GM19372 (cell line): ENCODE measurements around the gene NHLRC4.
"Not testable (repeated sequence)": the region's sequence is repeated elsewhere in the genome, so short reads cannot be mapped to it uniquely, and the experiment has no call there.

Experiments used
- ATAC-seq: cut with Tn5 transposase; IDR thresholded peaks from one replicate; pipeline ENCODE4 v1.9.1; 2021; ENCODE audit warnings: mild to moderate bottlenecking, low read depth, moderate library complexity; ENCODE audit not compliant: unreplicated experiment

NHLRC4 gene

GRCh38 chr16:595094-595528 is 28.3 kb downstream of the NHLRC4 start:
- ATAC-seq: no peak

DNA sequence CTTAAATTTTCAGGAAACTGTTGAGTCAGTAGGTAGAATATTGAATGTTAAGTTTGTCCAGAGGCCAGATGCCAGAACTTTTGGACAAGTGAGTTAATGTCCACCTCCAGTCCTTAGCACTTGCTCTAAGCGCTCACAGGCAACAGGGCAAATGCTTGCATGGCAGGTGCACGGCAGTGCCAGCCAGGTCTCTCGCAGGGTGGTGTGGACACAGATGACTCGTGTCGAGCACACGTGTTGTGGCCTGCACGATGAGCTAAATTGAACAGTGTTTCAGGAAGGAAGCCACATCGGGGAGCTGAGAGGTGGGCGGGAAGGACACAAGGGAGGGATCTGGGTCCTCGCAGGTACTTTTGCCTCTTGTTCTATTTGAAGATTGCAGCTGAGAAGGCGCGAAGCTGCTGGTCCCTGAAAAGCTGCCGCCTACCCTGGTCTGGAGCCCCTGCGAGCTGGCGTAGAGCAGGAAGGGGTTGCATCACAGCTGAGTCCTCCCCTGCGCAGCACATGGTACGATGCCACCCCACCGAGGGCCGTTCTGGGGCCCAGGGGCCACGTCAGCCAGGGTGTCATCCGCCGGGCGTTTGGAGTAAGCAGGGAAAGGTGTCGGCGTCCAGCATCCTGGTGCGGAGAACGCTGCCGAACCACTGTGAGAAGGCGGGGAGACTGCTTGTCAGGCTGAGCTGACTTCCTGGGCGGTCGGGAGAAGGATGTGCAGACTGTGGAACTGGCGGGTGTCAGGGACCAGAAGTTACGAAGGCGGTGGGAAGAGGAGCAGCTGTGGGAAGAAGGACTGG is 29.3 kb downstream of the NHLRC4 start:
- ATAC-seq: no peak

DNA sequence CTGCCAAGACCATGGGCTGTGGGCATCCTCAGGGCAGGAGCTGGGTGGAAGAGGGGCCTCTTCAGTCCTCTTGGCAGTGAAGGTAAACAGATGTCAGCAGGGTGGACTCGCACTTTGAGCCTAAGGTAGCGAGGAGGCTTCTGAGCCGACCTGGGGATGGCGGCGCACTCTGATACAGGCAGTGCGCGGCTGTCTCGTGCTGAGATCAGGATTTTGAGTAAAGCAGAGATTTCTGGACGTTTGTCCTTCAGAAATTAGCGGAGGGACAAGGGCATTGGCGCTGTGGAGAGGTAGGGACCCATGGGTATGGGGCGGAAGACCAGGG is 29.9 kb downstream of the NHLRC4 start:
- ATAC-seq: no peak

GRCh38 chr16:597655-598054 is 30.9 kb downstream of the NHLRC4 start:
- ATAC-seq: not testable (repeated sequence)

DNA sequence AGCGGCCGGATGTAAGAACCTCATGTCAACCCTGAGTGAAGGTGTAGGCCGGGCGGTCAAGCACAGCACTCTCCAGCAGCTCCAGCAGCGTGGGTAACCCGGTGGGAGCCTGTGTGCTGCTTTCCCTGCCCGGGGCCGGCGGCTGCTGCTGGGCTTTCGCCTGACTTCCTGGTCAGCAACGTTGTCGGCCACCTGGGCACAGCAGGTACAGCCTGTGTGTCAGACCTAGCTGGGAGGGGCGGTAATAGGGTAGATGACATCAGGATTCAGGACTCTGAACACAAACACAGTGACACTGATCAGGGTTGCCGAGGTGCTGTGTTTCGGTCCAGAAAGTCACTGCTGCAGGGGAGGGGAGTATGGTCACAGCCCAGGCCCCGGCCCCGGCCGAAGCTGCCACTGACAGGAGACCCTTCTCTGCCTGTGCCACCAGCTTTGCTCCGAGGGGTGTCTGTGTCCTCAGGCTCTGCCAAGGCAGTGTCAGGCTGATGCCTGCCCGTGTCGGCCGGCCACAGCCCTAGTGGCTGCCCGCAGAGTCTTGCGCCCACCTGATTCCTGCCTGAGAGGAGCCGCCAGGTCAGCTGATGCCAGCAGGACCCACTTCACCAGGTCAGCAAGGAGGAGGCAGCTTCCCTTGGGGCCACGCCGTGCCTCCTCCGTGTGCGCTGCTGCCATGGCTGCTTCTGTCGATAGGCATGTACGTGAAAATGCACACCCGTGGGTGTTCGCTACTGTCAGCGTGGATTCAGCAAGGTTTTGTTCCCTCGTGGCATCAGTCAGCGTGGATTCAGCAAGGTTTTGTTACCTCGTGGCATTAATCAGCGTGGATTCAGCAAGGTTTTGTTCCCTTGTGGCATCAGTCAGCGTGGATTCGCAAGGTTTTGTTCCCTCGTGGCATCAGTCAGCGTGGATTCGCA is 32.3 kb downstream of the NHLRC4 start:
- ATAC-seq: no peak

GRCh38 chr16:600781-601180 is 34.0 kb downstream of the NHLRC4 start:
- ATAC-seq: no peak

DNA sequence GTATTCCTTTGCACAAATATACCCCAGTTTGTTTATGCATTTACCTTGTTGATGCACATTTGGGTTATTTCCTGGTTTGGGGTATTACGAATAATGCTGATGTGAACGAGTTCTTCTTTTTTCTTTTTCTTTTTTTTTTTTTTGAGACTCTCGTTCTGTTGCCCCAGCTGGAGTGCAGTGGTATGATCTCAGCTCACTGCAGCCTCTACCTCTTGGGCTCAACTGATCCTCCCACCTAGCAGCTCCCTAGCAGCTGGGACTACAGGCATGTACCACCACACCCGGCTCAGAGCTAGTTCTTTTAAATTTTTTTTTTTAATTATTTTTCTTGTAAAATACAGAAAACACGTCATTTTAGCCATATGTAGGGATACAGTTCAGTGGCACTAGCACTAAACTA is 37.1 kb downstream of the NHLRC4 start:
- ATAC-seq: no peak

- ATAC-seq: no peak
Measured at GRCh38 chr16:606656-607307, 40.0 kb downstream of the NHLRC4 start.

DNA sequence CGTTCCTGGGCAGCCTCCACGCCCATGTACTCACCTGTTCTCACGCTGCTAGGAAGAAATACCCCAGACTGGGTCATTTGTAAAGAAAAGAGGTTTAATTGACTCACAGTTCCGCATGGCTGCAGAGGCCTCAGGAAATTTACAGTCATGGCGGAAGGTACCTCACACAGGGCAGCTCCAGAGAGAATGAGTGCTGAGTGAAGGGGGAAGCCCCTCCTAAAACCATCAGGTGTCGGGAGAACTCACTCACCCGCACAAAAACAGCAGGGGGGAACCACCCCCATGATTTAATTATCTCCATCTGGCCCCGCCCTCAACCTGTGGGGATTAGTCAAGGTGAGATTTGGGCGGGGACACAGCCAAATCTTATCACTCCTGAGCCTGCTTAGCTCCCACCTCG is 41.2 kb downstream of the NHLRC4 start:
- ATAC-seq: no peak

DNA sequence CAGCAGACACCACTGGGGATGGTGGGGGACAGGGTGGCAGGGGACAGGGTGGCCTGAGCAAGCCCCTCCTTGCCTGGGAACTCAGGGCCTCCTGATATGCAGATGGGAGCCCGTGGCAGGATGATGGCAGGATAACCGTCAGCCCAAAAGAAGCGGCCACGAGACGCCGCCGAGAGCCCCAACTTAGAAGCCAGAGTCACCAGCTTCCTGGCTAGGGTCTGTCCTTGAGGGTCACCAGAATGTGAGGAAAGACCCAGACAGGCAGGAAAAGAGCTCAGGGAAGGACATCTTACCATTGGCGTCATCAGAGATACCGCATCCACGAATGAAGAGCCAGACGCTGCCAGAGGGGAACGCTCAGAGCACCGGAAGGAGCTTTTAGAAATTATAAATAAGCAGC is 42.5 kb downstream of the NHLRC4 start:
- ATAC-seq: no peak

DNA sequence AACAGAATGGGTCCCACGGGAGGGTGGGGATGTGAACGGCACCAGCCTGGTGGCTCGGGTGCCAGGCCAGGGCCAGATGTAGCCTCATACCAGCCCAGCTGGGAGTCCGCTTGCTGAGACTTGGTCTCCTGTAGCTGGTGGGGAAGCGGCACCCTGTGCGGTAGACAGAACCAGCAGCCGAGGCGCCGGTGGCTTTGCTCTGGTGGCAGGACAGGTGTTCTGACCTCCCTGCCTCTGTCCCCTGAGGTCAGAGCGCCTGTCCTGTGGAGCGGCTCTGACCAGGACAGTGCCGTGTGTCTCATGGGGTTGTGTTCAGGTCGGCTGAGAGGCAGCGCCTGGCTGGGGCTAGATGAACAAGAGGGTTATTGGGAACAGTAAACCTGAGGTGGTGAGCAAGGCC is 43.2 kb downstream of the NHLRC4 start:
- no peak for ATAC-seq

- no peak for ATAC-seq
Measured at GRCh38 chr16:610513-611381, 43.9 kb downstream of the NHLRC4 start.

DNA sequence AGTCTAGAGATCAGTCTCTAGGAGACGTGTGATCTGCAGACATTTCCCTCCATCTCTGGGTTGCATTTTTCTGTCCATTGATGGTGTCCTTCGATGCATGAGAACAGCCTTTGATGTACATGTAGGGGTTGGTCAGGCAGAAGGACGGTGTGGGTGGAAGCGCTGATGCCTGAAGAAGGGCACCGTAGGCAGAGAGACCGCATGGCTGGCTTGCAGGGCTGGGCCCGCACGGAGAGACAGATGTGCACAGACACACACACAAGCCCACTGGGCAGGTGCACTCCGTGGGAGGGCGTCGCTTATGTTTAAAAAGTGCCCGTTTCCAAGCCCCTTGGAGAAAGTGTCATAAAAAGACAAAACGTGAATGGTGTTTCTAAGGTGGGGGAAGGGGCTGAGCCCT is 48.3 kb downstream of the NHLRC4 start:
- ATAC-seq: no peak

GRCh38 chr16:616733-617586 is 50.2 kb downstream of the NHLRC4 start:
- ATAC-seq: no peak

DNA sequence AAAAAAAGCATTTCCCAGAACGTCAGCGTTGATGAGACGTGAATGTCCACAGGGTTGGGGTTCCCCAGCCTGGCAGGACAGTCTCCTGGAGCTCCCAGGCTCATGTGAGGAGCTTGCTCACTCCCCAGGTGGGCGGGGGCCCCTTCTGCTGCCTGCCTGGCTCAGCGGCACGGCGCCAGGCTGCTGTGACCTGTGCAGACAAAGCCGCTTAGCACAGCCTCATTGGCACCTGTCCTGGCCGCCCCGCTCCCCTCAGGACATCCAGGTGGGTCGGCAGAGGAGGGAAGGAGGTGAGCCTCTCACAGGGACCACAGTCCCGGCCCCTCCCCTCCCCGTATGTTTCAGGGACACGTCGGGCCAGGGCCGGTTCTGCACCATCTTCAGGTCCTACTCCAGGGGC is 51.0 kb downstream of the NHLRC4 start:
- no peak for ATAC-seq
